Right cardiac atrium (tissue), 5 donors: ENCODE results near the gene JAM3. TPM values are rescaled to one million over a fixed set of nuclear protein-coding genes. Genes with fewer than 3 reads are reported as not detected.

Source experiments
- ATAC-seq, 2 donors: fragments of 200-7000 bp; cut with Tn5 transposase; one replicate each; pipeline versions ENCODE4 v1.8.0 to v1.9.1; 2020; ENCODE audit warnings: moderate library complexity in 2 of 2, mild to moderate bottlenecking in 1 of 2
- DNase-seq, 3 donors: peaks; one replicate each; pipeline ENCODE4 v3.0.0-alpha.2; 2020
- H3K27ac ChIP-seq: one replicate; pipeline ENCODE4 v1.5.1; 2013; ENCODE audit warnings: mild to moderate bottlenecking, low read length, control low read depth, moderate library complexity
- H3K27me3 ChIP-seq: one replicate; pipeline ENCODE4 v1.6.1; 2013; ENCODE audit not compliant: control insufficient read depth, insufficient read depth
- H3K4me1 ChIP-seq: one replicate; pipeline ENCODE4 v1.6.1; 2013; ENCODE audit warnings: low read length; ENCODE audit not compliant: control insufficient read depth, insufficient read depth
- H3K4me3 ChIP-seq: one replicate; pipeline ENCODE4 v1.5.1; 2013; ENCODE audit warnings: low read length, control low read depth
- H3K9me3 ChIP-seq: one replicate; pipeline ENCODE4 v1.6.1; 2013; ENCODE audit warnings: low read length; ENCODE audit not compliant: control insufficient read depth
- WGBS: extraction: QIAGEN DNeasy Blood & Tissue Kit; methylation state at CpG from one replicate; pipeline ENCODE4 v1.1.7; 2013; 5-methylcytosine and 5-hydroxymethylcytosine counted together
- intact Hi-C, 4 donors: fragments of 100-400 bp; cut with DNase I; formaldehyde crosslinking; loops; one replicate each; pipeline versions ENCODE4 v1.11.0 to v1.14.0; 2022 to 2023
- polyA plus RNA-seq: library from polyadenylated mRNA; stranded (reverse); fragments of 200-250 nt; gene quantifications from one replicate; pipeline ENCODE4 v1.2.3, GENCODE V29; 2013
- total RNA-seq, 4 donors: library from RNA; stranded (reverse); fragmentation: NEBNext Ultra II Directional; extraction: Animal tissue kit (Norgen Biotek cat#: 25700); gene quantifications; one replicate each; pipeline ENCODE4 v1.2.1, GENCODE V29; 2021
- donor health status: healthy with polysubstance abuse.
- donor health status: DM: no; HTN: yes; CAD: no.
- donor health status: DM: no; HTN: no; CAD: no.
- donor health status: DM: no; HTN: yes; CAD: no; lungs with severe emphysema.
- donor health status: DM: yes; HTN: yes; CAD: no.

Gene JAM3
- total and polyA plus RNA-seq, 5 donors = 22.2 to 45.5 (median 44.8) TPM

DNA sequence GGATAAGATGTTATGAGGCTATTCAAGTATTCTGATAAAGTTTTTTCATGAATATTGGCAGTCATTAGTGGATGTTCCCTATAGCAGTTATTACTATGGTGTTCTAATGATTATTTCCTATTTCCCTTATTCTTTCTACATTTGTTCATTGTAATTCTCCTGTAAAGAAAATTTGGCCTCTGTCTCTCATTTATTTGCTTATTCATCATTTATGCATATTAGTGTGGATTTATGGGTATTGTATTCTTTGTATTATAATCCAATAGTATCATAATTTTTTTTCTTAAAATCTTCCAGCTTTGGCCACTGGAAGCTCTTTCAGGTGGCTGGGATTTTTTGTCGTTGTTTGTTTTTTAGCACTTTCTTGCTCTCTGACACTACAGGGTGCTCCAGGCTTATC is 47.3 kb downstream of the JAM3 start:
- no peak overlapping the region for H3K4me3 ChIP-seq
- intact Hi-C loops = no loop called here
- no peak overlapping the region for H3K27ac ChIP-seq
- no peaks in the 10 kb centered on the region for H3K27me3 ChIP-seq
- no peak for ATAC-seq
- no peaks in the 10 kb centered on the region for H3K9me3 ChIP-seq
- H3K4me1 ChIP-seq = no peaks in the 10 kb centered on the region
- WGBS = 74% methylated on average over 1 of the region's 1 CpG
- DNase-seq = no peak

- Histone ChIP-seq H3K27me3 (no peaks in the 10 kb centered on the region), H3K9me3 (no peaks in the 10 kb centered on the region), H3K4me1 (no peaks in the 10 kb centered on the region), H3K4me3 (no peak overlapping the region), H3K27ac (no peak overlapping the region)
- intact Hi-C loops = no loop called here
- ATAC-seq = no peak
- no peak for DNase-seq
Measured at GRCh38 chr11:134118006-134118405, 49.1 kb downstream of the JAM3 start.

- Histone ChIP-seq H3K27ac (no peak overlapping the region), H3K27me3 (no peaks in the 10 kb centered on the region), H3K4me3 (no peak overlapping the region), H3K9me3 (no peaks in the 10 kb centered on the region), H3K4me1 (no peaks in the 10 kb centered on the region)
- WGBS = 91% methylated on average over 3 of the region's 3 CpGs
- DNase-seq (no peak), ATAC-seq (no peak)
- intact Hi-C loops = no loop called here
Measured at GRCh38 chr11:134119094-134119493, 50.2 kb downstream of the JAM3 start.

DNA sequence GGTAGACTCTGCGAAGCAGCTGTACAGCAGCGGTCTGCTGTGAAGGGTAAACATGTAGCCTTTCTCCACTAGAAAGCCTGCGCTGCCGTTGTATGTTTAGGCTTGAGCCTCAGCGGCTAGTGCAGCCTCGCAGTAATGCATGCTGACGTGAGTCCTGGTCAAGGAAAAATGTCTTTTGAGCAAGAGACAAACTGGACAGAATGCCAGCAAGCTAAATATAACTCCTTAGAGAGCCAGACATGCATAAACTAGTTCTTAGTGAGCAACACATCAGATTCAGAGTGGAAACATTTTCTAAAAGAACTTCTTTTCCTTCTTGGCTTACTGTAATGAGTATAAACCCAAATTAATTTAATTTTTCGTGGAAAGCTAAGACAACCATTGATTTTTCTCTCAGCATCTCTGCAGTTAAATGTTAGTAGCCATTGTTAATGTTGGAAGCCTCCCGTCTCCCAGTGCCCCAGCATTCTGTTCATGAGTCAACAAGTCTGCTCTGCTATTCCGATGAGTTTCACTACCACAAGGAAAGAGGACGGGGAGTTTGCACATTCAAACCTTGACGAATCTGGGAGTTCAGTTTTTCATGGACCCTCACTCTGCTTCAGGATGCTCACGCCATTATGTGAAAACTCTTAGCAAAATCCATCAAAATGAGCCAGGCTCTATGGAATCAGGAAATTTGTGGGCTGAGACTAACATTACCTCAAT is 51.4 kb downstream of the JAM3 start:
- no peaks in the 10 kb centered on the region for H3K9me3 ChIP-seq
- ATAC-seq = peak; percentile 75 to 84
- DNase-seq = peak; percentile 56 to 77 (median 61)
- H3K27me3 ChIP-seq = no peaks in the 10 kb centered on the region
- WGBS = 22% methylated on average over 13 of the region's 13 CpGs
- H3K27ac ChIP-seq = peak overlapping the region; percentile 78
- H3K4me1 ChIP-seq = no peaks in the 10 kb centered on the region
- peak overlapping the region; percentile 24 for H3K4me3 ChIP-seq
- intact Hi-C loops = loop anchor here in 1 of 4 donors (5.0 kb wide), 1 partner anchor 48 kb away; no protein-coding TSS in a partner anchor

DNA sequence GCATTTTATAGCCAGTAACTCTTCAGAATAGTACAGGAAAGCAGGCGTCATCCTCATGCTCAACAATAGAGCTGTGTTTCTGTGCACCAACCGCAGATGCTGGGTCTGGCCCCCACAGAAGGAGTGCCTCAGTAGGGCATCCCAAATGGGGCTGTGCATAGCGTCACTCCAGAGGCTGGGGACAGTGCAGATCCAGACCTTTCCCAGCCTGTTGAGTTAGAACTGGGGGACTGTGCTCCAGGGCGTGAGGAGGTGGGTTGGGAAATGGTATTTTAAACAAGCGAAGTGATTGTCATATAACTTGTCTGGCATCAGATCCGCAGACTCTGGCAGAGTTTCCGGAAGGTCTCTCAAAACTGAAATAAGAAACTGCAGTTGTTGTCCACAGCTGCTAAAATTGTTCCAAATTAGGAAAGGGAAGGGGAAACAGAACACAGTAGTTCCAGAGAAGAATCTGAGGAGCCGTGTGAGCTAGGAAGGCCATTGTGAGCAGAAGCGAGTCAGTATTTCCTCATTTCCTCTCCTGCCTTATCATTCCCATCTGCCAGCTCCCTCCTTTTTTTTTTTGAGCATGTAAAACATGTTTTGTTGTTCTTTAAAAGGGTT is 52.2 kb downstream of the JAM3 start:
- peak overlapping the region; percentile 78 for H3K27ac ChIP-seq
- intact Hi-C loops = loop anchor here in 1 of 4 donors (5.0 kb wide), 1 partner anchor 49 kb away; no protein-coding TSS in a partner anchor
- H3K4me1 ChIP-seq = no peaks in the 10 kb centered on the region
- peak overlapping the region; percentile 1 for H3K4me3 ChIP-seq
- no peaks in the 10 kb centered on the region for H3K9me3 ChIP-seq
- WGBS = 23% methylated on average over 9 of the region's 9 CpGs
- no peaks in the 10 kb centered on the region for H3K27me3 ChIP-seq
- ATAC-seq (peak; percentile 65 to 67), DNase-seq (peak; percentile 40 to 66 (median 65))

- peak overlapping the region; percentile 59 for H3K4me3 ChIP-seq
- no peaks in the 10 kb centered on the region for H3K4me1 ChIP-seq
- DNase-seq (peak; percentile 56 to 87 (median 82)), ATAC-seq (peak; percentile 73 to 75)
- H3K27ac ChIP-seq = peak overlapping the region; percentile 24
- H3K9me3 ChIP-seq = no peaks in the 10 kb centered on the region
- no peaks in the 10 kb centered on the region for H3K27me3 ChIP-seq
- intact Hi-C loops = loop anchor here in 3 of 4 donors (5.0 kb wide), 2 partner anchors 53 to 58 kb away; partner anchors contain the start of gene JAM3 (in 1 of the 3)
- 4% methylated on average over 54 of the region's 54 CpGs for WGBS
Measured at GRCh38 chr11:134124660-134125451, 56.0 kb downstream of the JAM3 start.

DNA sequence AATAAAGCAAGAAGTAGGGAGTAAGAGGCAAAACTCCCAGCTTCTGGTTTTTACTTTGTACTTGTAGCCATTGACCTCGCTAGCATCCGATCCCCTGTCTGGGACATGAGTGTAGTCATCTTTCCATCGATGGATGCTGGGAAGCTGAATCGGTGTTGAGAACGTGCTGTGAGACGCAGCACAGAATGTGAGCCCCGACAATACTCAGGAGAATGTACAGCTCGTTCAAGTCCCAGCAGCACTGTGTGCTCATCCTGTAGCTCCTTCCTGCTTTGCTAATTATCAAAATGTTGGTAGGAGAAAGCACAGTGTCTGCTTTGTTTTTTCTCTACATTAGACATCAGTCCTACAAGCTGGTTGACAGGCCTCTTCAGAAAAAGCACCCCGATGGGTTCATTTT is 56.6 kb downstream of the JAM3 start:
- Histone ChIP-seq H3K27ac (peak overlapping the region; percentile 74), H3K27me3 (no peaks in the 10 kb centered on the region), H3K4me1 (no peaks in the 10 kb centered on the region), H3K4me3 (peak overlapping the region; percentile 59), H3K9me3 (no peaks in the 10 kb centered on the region)
- peak in 1 of 2 donors; percentile 33 for ATAC-seq
- 37% methylated on average over 9 of the region's 9 CpGs for whole genome bisulfite sequencing
- intact Hi-C loops = loop anchor here in 2 of 4 donors (5.0 kb wide), 2 partner anchors 53 to 58 kb away; partner anchors contain the start of gene JAM3 (in 1 of the 2)
- no peak for DNase-seq

GRCh38 chr11:134126217-134126822 is 57.4 kb downstream of the JAM3 start:
- DNase-seq (no peak), ATAC-seq (peak in 1 of 2 donors; percentile 22)
- Histone ChIP-seq H3K4me1 (no peaks in the 10 kb centered on the region), H3K9me3 (no peaks in the 10 kb centered on the region), H3K4me3 (no peak overlapping the region), H3K27ac (no peak overlapping the region), H3K27me3 (no peaks in the 10 kb centered on the region)
- intact Hi-C loops = loop anchor here in 2 of 4 donors (5.0 kb wide), 2 partner anchors 54 to 59 kb away; partner anchors contain the start of gene JAM3 (in 1 of the 2)
- 73% methylated on average over 1 of the region's 1 CpG for WGBS

DNA sequence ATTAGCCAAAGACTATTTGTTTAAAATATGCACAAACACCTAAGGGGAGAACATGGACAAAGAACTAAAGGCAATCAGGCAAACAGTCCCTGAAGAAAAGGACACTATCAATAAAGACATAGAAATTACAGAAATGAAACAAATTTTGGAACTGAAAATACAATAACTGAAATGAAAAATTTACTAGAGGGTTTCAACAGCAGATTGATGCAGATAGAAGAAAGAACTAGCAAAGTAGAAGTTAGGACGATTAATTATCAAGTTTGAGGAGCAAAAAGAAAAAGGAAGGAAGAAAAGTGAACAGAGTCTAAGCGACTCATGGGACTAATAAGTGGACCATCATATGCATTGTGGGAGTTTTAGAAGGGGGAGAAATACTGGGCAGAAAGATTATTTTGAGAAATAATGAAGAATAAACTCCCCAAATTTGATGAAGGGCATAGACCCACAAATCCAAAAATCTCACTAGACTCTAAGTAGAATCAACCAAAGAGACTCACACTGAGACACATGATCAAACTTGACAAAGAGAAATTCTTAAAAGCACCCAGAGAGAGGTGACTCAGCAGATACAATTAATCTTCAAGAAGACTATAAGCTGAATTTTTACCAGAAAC is 62.9 kb downstream of the JAM3 start:
- Histone ChIP-seq H3K9me3 (no peaks in the 10 kb centered on the region), H3K27me3 (no peaks in the 10 kb centered on the region), H3K4me3 (no peak overlapping the region), H3K4me1 (no peaks in the 10 kb centered on the region), H3K27ac (no peak overlapping the region)
- no peak for ATAC-seq
- intact Hi-C loops = loop anchor here in 1 of 4 donors (5.0 kb wide), 1 partner anchor 74 kb away; no protein-coding TSS in a partner anchor
- no peak for DNase-seq
- 100% methylated on average over 2 of the region's 2 CpGs for WGBS

DNA sequence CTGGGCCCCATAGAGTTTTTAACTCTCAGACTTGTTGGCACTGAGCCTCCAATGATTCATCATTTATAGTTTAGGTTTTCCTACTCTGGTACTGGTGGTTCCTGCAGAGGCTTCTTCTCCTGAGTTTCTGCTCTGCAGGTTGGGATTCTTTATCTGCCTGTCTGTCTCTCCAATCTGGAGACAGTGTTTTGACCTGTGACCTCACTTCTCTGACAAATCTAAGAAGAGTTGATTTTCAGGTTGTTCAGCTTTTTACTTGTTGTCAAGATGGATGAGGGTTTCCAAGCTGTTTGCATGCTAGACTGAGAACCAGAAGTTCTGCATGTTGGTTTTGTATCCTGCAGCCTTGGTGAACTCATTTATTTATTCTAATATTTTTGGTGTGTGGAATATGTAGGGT is 63.9 kb downstream of the JAM3 start:
- Histone ChIP-seq H3K4me3 (no peak overlapping the region), H3K4me1 (no peaks in the 10 kb centered on the region), H3K9me3 (no peaks in the 10 kb centered on the region), H3K27ac (no peak overlapping the region), H3K27me3 (no peaks in the 10 kb centered on the region)
- ATAC-seq = no peak
- intact Hi-C loops = loop anchor here in 1 of 4 donors (5.0 kb wide), 1 partner anchor 76 kb away; no protein-coding TSS in a partner anchor
- no peak for DNase-seq
